ENCODE data around the gene CPPED1. TPM values are rescaled to one million over a fixed set of nuclear protein-coding genes. Genes with fewer than 3 reads are reported as not detected.

CPPED1 gene
- total RNA-seq, 1 experiment from 2014 or later, result 7.7 TPM

GRCh38 chr16:12728469-12728868, 75.2 kb downstream of the CPPED1 start:
- no peaks in the 10 kb centered on the region for H3K36me3 ChIP-seq (ENCODE audit: low read depth, low read length)
- H3K4me1 ChIP-seq (ENCODE audit: insufficient read depth, low read length), result no peaks in the 10 kb centered on the region
- no peaks in the 10 kb centered on the region for H3F3A ChIP-seq (ENCODE audit: low read length, unreplicated experiment)
- H3K27ac ChIP-seq (ENCODE audit: low read length), result no peak overlapping the region
- H3K4me2 ChIP-seq (ENCODE audit: low read length), result no peak overlapping the region
- BruUV-seq (replicated peaks), result no TSS peak
- DNase-seq (no peak), ATAC-seq (no peak)
- CTCF ChIA-PET, result no interaction called here
- TF ChIP-seq CTCF (conservative IDR thresholded peaks at IDR 0.05; ENCODE audit: low read depth, low read length) (no peak), EZH2phosphoT487 (IDR thresholded peaks at IDR 0.05; ENCODE audit: borderline replicate concordance, low read length) (no peak), EZH2 (IDR thresholded peaks at IDR 0.05; ENCODE audit: low read length, unreplicated experiment) (no peak)
- H3K4me3 ChIP-seq (ENCODE audit: low read length), result no peak overlapping the region
- H2AFZ ChIP-seq (ENCODE audit: low read length), result no peak overlapping the region
- H3K9me2 ChIP-seq (replicated peaks; ENCODE audit: low read length), result no peaks in the 10 kb centered on the region
- H3K9ac ChIP-seq (ENCODE audit: low read length), result no peak overlapping the region
- H4K20me1 ChIP-seq (ENCODE audit: low read length), result no peaks in the 10 kb centered on the region
- H3K27me3 ChIP-seq (ENCODE audit: low read length), result no peaks in the 10 kb centered on the region
- no peaks in the 10 kb centered on the region for H3K79me2 ChIP-seq (ENCODE audit: low read length)
- POLR2A ChIA-PET (ENCODE audit: unreplicated experiment), result no interaction called here
- no peaks in the 10 kb centered on the region for H3K9me3 ChIP-seq (ENCODE audit: low read length)
- intact Hi-C loops (cut with micrococcal nuclease), result no loop called here

- Histone ChIP-seq H3K4me2 (ENCODE audit: low read length) (no peak overlapping the region), H3K36me3 (ENCODE audit: low read depth, low read length) (no peaks in the 10 kb centered on the region), H3F3A (ENCODE audit: low read length, unreplicated experiment) (no peaks in the 10 kb centered on the region), H3K4me3 (ENCODE audit: low read length) (no peak overlapping the region), H3K9me3 (ENCODE audit: low read length) (no peaks in the 10 kb centered on the region), H3K27me3 (ENCODE audit: low read length) (no peaks in the 10 kb centered on the region), H3K4me1 (ENCODE audit: insufficient read depth, low read length) (no peaks in the 10 kb centered on the region), H2AFZ (ENCODE audit: low read length) (no peak overlapping the region), H3K9me2 (replicated peaks; ENCODE audit: low read length) (no peaks in the 10 kb centered on the region), H3K79me2 (ENCODE audit: low read length) (no peaks in the 10 kb centered on the region), H3K9ac (ENCODE audit: low read length) (no peak overlapping the region), H4K20me1 (ENCODE audit: low read length) (no peaks in the 10 kb centered on the region), H3K27ac (ENCODE audit: low read length) (no peak overlapping the region)
- TF ChIP-seq EZH2 (IDR thresholded peaks at IDR 0.05; ENCODE audit: low read length, unreplicated experiment), result no peak
- TF ChIP-seq EZH2phosphoT487 (IDR thresholded peaks at IDR 0.05; ENCODE audit: borderline replicate concordance, low read length), result no peak
- no peak for TF ChIP-seq CTCF (conservative IDR thresholded peaks at IDR 0.05; ENCODE audit: low read depth, low read length)
- DNase-seq, result no peak
- CTCF ChIA-PET, result no interaction called here
- POLR2A ChIA-PET (ENCODE audit: unreplicated experiment), result no interaction called here
- BruUV-seq (replicated peaks), result no TSS peak
- intact Hi-C loops (cut with micrococcal nuclease), result no loop called here
- ATAC-seq, result no peak
Observed at GRCh38 chr16:12724226-12724625, 79.5 kb downstream of the CPPED1 start.

- no peaks in the 10 kb centered on the region for H4K20me1 ChIP-seq (ENCODE audit: low read length)
- H3K9me3 ChIP-seq (ENCODE audit: low read length), result no peaks in the 10 kb centered on the region
- no peak overlapping the region for H3K4me3 ChIP-seq (ENCODE audit: low read length)
- no peak overlapping the region for H3K27ac ChIP-seq (ENCODE audit: low read length)
- no peaks in the 10 kb centered on the region for H3K27me3 ChIP-seq (ENCODE audit: low read length)
- no peak for ATAC-seq
- POLR2A ChIA-PET (ENCODE audit: unreplicated experiment), result no interaction called here
- no peak overlapping the region for H3K4me2 ChIP-seq (ENCODE audit: low read length)
- H3K4me1 ChIP-seq (ENCODE audit: insufficient read depth, low read length), result no peaks in the 10 kb centered on the region
- DNase-seq, result no peak
- no peak overlapping the region for H2AFZ ChIP-seq (ENCODE audit: low read length)
- no peak overlapping the region for H3K9ac ChIP-seq (ENCODE audit: low read length)
- CTCF ChIA-PET, result no interaction called here
- H3K9me2 ChIP-seq (replicated peaks; ENCODE audit: low read length), result no peaks in the 10 kb centered on the region
- no TSS peak for BruUV-seq (replicated peaks)
- no peaks in the 10 kb centered on the region for H3K36me3 ChIP-seq (ENCODE audit: low read depth, low read length)
- no peaks in the 10 kb centered on the region for H3K79me2 ChIP-seq (ENCODE audit: low read length)
- intact Hi-C loops (cut with micrococcal nuclease), result no loop called here
- TF ChIP-seq EZH2phosphoT487 (IDR thresholded peaks at IDR 0.05; ENCODE audit: borderline replicate concordance, low read length) (no peak), CTCF (conservative IDR thresholded peaks at IDR 0.05; ENCODE audit: low read depth, low read length) (no peak), EZH2 (IDR thresholded peaks at IDR 0.05; ENCODE audit: low read length, unreplicated experiment) (no peak)
- H3F3A ChIP-seq (ENCODE audit: low read length, unreplicated experiment), result no peaks in the 10 kb centered on the region
Observed at GRCh38 chr16:12723681-12724080, 80.0 kb downstream of the CPPED1 start.
